ENCODE measurements around the gene ATG13.

ATG13 gene

DNA sequence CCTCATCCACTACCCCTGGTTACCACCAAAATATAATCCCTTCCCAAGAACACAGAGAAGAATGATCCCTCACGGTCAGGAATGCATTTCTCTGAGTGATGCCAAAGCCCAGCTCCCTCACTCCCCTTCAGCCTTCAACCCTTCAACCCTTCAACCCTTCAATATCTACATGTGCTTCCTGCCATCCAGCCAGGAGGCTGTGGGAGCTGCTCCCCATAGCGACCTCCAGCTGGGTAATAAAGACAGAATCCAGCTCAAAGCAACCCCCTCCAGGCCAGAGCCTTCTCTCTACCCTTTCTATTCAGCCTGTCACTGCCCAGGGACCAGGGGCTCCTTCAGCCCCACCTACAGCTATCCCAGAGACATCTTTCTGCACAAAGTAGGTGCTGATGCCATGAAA is 80.4 kb downstream of the ATG13 start:
- TF ChIP-seq, protein P1, sequence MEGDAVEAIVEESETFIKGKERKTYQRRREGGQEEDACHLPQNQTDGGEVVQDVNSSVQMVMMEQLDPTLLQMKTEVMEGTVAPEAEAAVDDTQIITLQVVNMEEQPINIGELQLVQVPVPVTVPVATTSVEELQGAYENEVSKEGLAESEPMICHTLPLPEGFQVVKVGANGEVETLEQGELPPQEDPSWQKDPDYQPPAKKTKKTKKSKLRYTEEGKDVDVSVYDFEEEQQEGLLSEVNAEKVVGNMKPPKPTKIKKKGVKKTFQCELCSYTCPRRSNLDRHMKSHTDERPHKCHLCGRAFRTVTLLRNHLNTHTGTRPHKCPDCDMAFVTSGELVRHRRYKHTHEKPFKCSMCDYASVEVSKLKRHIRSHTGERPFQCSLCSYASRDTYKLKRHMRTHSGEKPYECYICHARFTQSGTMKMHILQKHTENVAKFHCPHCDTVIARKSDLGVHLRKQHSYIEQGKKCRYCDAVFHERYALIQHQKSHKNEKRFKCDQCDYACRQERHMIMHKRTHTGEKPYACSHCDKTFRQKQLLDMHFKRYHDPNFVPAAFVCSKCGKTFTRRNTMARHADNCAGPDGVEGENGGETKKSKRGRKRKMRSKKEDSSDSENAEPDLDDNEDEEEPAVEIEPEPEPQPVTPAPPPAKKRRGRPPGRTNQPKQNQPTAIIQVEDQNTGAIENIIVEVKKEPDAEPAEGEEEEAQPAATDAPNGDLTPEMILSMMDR (IDR thresholded peaks at IDR 0.05), result no peak
- Histone ChIP-seq H3K79me2 (peaks cover 6% of the 10 kb centered on the region), H3K4me2 (ENCODE audit: low read length) (no peak overlapping the region), H3K4me3 (ENCODE audit: low read depth, low read length) (no peak overlapping the region), H3K27ac (no peak overlapping the region), H2AFZ (no peak overlapping the region), H3K27me3 (ENCODE audit: control insufficient read depth, insufficient read depth, low read length) (no peaks in the 10 kb centered on the region), H3K4me1 (no peaks in the 10 kb centered on the region), H3K9me3 (ENCODE audit: control insufficient read depth, low read length) (no peaks in the 10 kb centered on the region), H3K36me3 (ENCODE audit: control insufficient read depth, insufficient read depth, low read length) (no peaks in the 10 kb centered on the region), H3K9ac (no peak overlapping the region)

DNA sequence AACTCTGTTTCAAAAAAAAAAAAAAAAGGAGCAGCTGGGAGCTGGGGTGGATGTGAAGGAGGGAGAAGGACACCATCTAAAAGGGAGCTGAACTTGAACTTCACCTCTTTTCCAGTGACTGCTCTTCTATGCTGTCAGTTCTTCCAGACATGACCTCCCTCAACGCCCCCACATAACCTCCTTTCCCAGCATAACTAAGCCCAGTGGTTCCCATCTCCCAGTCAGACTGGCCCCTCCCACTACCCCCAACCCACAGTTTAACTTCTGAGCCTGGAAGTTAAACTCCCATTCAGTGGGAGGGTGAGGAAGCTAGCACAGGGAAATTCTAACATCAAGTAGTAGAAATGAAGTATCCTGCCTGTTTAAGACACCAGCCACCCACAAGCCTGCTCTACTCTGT is 81.2 kb downstream of the ATG13 start:
- Histone ChIP-seq H3K27me3 (ENCODE audit: control insufficient read depth, insufficient read depth, low read length) (no peaks in the 10 kb centered on the region), H3K27ac (no peak overlapping the region), H3K79me2 (peaks cover 6% of the 10 kb centered on the region), H3K4me2 (ENCODE audit: low read length) (no peak overlapping the region), H2AFZ (no peak overlapping the region), H3K9ac (no peak overlapping the region), H3K4me1 (no peaks in the 10 kb centered on the region), H3K4me3 (ENCODE audit: low read depth, low read length) (no peak overlapping the region), H3K9me3 (ENCODE audit: control insufficient read depth, low read length) (no peaks in the 10 kb centered on the region), H3K36me3 (ENCODE audit: control insufficient read depth, insufficient read depth, low read length) (no peaks in the 10 kb centered on the region)
- TF ChIP-seq, protein P1 (IDR thresholded peaks at IDR 0.05), result no peak

DNA sequence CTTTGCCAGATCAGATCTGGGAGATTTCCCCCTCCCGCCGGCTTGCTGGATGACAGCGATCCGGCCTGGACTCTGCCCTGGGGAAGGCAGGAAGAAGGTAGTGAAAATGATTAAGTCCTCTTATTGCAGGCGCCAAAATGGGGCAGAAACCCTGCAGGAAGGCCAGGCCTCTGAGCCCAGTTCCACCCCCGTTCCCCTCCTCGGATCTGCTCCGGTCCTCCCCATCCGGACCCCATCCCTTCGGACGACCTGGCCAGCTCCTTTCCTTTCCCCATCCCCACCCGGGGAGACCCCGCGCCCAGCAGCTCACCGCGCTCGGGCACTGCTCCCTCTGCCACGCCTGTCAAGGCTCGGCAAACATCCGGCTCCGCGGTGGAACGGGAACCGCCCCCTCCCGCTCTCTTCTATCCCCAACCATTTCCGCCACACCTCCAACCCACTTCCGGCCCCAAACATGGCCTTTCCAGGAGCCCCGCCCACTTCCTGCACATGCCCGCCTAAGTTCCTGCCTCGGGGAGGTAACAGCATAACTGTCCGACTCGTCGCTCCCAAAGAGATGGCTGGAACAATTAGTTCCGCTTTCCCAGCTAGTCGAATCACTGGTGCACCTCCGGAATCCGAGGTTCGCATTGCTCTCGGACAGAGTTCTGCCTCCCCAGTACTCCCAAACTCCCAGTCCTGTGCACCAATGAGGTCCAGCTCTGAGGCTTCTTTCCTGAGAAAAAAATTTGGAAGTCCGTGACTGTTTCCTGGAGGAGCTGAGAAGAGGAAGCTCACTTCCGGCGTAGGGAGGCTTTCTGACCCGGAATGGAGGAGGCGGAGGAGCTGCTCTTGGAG is 83.1 kb downstream of the ATG13 start, which contains the start of the genes ARHGAP1 and ZNF408:
Gene ARHGAP1 (minus strand): TSS at position 379 of the 837 bp plus-strand sequence. CDS start 4,512 bp downstream, outside the sequence.
Gene ZNF408 (plus strand): TSS at position 791 of the 837 bp plus-strand sequence. CDS start 17 bp downstream, at position 808.
- H3K9ac ChIP-seq, result peak within 1 kb of the TSS; percentile 14
- H3K27ac ChIP-seq, result peak within 1 kb of the TSS; percentile 93
- no peaks in the 10 kb centered on the region for H3K36me3 ChIP-seq (ENCODE audit: control insufficient read depth, insufficient read depth, low read length)
- no peaks in the 10 kb centered on the region for H3K27me3 ChIP-seq (ENCODE audit: control insufficient read depth, insufficient read depth, low read length)
- H3K4me1 ChIP-seq, result no peaks in the 10 kb centered on the region
- TF ChIP-seq, protein P1 (IDR thresholded peaks at IDR 0.05), result no peak
- peak within 1 kb of the TSS; percentile 90 for H3K4me3 ChIP-seq (ENCODE audit: low read depth, low read length)
- H3K79me2 ChIP-seq, result peaks cover 6% of the 10 kb centered on the region
- H3K4me2 ChIP-seq (ENCODE audit: low read length), result peak within 1 kb of the TSS; percentile 83
- no peaks in the 10 kb centered on the region for H3K9me3 ChIP-seq (ENCODE audit: control insufficient read depth, low read length)
- peak within 1 kb of the TSS; percentile 86 for H2AFZ ChIP-seq

DNA sequence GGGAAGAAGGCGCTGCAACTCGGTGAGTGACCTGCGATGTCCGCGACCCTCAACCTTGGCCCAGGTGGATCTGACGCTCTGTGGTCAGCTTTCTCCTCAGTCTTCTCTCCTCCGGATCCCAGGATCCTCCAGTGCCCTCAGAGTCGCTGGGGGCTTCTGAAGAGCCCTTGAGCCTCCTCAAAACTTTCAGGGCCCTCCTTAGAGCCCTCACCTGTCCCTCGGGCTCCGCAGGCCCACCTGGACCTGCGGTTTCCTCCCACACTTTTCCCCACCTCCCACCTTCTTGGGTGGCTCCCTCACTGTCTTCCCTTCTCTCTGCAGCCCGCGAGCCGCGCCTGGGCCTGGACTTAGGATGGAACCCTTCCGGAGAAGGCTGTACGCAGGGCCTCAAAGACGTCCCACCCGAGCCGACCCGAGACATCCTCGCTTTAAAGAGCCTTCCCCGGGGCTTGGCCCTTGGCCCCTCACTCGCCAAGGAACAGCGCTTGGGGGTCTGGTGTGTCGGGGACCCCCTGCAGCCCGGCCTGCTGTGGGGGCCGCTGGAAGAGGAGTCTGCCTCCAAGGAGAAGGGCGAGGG is 83.8 kb downstream of the ATG13 start:
- peaks cover 6% of the 10 kb centered on the region for H3K79me2 ChIP-seq
- H3K27me3 ChIP-seq (ENCODE audit: control insufficient read depth, insufficient read depth, low read length), result no peaks in the 10 kb centered on the region
- no peaks in the 10 kb centered on the region for H3K9me3 ChIP-seq (ENCODE audit: control insufficient read depth, low read length)
- peak overlapping the region; percentile 83 for H3K4me2 ChIP-seq (ENCODE audit: low read length)
- peak overlapping the region; percentile 90 for H3K4me3 ChIP-seq (ENCODE audit: low read depth, low read length)
- H3K9ac ChIP-seq, result peak overlapping the region; percentile 14
- H3K4me1 ChIP-seq, result no peaks in the 10 kb centered on the region
- peak overlapping the region; percentile 86 for H2AFZ ChIP-seq
- no peaks in the 10 kb centered on the region for H3K36me3 ChIP-seq (ENCODE audit: control insufficient read depth, insufficient read depth, low read length)
- TF ChIP-seq, protein P1 (IDR thresholded peaks at IDR 0.05), result no peak
- peak overlapping the region; percentile 93 for H3K27ac ChIP-seq
